ENCODE results near the gene CCDC40. TPM values are rescaled to one million over a fixed set of nuclear protein-coding genes. Genes with fewer than 3 reads are reported as not detected.
A peak's percentile ranks its signal among the peaks of the same experiment; 100 is the strongest.
"Not testable (repeated sequence)": the region's sequence is repeated elsewhere in the genome, so short reads cannot be mapped to it uniquely, and the experiment has no call there.

The CCDC40 gene
- polyA plus RNA-seq, 1 donor: 21.5 TPM

DNA sequence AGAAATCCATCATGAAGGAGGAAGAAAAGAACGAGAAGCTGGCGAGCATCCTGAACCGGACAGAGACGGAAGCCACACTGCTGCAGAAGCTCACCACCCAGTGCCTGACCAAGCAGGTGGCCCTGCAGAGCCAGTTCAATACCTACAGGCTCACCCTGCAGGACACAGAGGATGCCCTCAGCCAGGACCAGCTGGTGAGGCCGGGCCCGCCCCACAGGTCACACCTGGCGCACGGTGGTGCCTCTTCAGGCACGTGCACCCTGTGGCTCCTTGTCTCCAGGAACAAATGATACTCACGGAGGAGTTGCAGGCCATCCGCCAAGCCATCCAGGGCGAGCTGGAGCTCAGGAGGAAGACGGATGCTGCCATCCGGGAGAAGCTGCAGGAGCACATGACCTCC lies 45.2 kb downstream of the CCDC40 start:
- DNase-seq: no peak

DNA sequence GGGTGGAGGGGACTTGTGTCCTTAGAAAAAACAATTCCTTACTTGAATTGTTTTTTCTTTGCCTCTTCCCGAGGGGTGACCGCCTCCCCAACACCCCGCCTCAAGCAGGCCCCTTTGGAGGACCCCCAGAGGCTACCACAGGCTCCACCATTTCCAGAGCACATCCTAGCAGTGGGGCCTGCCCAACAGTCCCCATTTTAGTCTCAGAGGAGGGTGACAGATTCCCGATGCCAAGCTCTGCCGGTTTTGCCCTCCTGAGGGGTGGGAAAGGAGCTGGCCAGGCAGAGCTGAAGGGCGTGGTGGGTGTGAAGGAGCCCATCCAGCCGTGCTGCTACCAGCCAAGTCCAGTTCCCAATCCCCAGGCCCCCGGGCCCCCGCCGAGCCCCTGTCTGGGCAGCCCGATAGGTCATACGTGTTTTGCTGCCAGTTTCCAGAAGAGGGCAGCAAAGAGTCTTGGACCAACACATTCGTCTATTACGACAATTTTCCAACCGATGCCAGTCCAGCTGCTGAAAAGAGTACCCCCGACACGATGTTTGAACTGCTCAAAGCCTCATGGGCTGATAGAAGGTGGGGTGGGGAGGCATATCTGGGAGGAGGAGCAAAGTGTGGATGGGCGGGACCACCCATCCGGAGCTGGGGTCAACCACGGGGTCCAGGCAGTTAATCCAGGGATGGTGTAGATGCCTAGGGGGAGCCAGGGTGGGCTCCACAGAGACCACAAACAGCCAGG lies 46.1 kb downstream of the CCDC40 start:
- peak; percentile 72 for DNase-seq

DNA sequence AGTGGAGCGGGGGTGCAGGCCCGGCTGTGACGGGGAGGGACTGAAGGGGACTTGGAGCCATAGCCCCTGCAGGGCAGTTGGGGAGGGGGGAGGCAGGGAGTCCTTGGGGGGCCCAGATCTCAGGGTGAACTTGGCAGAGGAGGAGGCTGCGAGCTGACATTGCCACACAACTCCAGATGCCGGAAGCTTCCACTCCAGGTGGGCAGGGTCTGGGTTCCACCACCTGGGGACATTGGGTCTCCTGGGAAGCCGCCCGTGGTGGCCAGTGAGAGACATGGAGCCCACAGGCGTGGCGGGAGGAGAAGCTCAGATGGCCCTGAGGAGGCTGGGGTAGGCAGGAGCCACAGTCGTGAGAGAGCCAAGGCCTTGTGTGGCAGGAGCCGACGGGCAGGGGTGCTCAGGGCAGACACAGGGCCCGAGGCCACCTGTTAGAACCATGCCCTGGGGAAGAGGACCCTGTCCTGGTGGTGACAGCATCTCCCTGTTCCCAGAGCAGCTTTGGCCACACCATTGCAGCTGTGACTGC lies 46.8 kb downstream of the CCDC40 start:
- DNase-seq: no peak

DNA sequence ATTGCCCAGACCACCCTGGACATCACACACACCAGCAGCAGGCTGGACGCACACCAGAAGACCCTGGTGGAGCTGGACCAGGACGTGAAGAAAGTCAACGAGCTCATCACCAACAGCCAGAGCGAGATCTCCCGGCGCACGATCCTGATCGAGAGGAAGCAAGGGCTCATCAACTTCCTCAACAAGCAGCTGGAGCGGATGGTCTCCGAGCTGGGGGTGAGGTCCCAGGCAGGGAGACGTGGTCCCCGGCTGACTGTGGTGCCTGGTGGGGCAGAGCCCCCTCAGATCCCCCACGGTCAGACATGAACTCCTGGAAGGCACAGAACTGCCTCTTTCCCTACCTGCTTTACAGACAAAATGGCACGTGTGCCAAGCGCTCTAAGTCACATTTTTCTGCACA lies 48.3 kb downstream of the CCDC40 start:
- DNase-seq: no peak

DNA sequence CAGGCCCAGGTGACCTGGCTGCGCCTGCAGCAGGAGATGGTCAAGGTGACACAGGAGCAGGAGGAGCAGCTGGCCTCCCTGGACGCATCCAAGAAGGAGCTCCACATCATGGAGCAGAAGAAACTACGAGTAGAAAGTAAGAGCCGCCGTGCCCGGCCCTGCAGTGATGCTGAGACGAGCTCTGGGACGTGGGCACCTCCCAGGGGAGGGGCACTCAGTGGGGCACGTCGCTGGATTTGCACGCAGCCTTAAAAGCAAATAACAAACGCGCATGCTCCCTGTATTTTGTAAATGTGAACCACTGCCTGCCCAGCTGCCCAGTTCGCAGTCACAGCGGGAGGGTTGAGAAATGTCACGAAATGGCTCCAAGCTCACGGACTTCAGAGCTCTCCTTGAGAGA lies 49.6 kb downstream of the CCDC40 start:
- DNase-seq: no peak

DNA sequence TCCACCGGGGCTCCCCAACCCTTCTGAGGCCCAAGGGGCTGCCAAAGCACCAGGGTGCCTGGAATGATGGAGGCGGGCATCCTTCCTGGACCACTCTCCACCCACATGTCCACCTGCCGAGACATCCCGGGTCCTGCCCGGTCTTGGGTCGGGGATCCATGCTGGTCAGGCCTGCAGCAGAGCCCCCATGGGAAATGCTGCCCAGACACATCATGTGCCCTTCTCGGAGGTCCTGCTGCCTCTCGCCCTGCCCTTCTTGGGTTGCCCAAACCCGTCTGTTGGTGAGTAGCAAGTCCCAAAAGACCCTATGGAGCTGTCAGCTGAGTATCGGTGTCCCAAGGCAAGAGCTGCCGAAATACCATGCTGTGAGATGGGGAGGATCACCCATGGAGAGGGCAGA lies 50.2 kb downstream of the CCDC40 start:
- no peak for DNase-seq

DNA sequence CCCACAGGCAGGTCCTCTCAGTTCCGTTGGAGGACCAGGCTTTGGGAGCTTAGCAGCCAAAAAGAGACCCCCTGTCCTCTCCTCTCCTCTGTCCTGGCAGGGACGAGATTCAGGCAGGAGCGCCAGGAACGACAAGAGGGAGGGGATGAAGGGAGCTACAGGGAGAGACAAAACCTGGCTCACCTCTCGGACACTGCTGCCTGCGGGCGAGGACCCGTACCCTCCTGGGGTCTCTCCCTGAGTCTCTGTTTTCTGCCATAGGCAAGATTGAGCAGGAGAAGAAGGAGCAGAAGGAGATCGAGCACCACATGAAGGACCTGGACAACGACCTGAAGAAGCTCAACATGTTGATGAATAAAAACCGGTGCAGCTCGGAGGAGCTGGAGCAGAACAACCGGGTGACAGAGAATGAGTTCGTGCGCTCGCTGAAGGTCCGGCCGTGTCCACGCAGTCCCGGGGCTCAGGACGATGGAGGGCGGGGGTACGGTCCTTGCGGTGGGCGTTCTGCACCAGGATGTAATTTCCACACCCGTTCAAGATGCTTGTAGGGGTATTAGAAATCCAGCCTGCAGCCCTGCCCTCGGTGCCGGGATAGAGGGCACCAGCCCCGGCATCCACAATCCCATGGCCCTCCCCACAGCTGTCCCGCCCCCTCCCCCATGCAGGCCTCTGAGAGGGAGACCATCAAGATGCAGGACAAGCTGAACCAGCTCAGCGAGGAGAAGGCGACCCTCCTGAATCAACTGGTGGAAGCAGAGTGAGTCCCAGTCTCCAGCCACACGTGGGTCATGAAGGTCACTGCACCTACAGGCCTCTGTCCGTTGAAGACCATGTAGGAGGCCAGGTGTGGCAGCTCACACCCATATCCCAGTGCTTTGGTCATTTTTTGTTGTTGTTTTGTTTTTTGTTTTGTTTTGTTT lies 51.2 kb downstream of the CCDC40 start:
- DNase-seq: no peak

DNA sequence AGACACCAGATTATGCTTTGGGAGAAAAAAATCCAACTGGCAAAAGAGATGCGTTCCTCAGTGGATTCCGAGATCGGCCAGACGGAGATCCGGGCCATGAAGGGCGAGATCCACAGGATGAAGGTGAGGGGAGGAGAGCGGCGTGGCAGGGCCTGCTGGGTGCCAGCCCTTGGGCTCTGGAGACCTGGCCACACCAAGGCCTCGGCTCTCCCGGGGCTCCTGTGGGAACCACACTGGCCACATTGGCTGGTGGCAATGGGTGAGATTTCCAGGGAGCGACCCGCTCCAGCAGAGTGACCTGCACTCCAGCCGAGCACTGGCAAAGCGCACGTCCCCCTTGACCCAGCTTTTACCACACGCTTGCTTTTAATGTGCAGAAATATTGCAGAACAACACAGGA lies 53.3 kb downstream of the CCDC40 start:
- DNase-seq: no peak

DNA sequence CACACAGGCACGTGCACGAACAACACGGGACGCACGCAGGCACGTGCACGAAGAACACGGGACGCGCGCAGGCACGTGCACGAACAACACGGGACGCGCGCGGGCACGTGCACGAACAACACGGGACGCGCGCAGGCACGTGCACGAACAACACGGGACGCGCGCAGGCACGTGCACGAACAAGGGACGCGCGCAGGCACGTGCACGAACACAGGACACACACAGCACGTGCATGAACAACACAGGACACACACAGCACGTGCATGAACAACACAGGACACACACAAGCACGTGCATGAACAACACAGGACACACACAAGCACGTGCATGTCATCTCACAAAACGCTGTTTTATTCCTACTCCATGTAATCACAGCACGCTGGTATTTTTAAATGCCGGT lies 53.7 kb downstream of the CCDC40 start:
- DNase-seq: not testable (repeated sequence)

DNA sequence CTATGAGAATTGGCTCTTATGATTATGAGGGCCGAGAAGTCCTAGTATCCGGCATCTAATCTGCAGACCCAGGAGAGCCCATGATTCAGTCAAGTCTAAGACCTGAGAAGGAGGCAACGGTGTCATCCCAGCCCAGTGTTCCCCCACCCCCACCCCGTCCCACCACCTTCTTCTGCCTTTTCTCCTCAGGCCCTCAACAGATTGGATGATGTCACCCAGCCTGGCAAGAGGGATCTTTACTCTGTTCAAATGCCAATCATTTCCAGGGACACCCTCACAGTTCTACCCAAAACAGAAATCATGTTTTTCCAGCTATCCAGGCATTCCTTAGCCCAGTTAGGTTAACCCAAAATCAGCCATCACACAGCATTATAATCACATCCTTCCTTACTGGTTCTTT lies 54.9 kb downstream of the CCDC40 start:
- DNase-seq: no peak

DNA sequence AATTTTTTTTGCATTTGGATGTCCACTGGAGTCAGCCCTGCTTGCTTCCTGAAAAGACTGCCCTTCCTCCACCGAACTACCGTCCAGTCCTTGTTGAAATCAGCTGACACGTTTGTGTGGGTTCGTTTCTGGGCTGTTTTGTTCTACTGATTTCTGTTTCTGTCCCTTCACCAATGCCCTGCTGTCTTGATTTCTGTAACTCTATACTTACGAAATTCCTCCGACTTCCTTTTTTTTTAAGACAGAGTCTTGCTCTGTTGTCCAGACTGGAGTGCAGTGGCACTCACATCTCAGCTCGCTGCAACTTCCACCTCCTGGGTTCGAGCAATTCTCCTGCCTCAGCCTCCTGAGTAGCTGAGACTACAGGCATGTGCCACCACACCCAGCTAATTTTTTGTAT lies 56.5 kb downstream of the CCDC40 start:
- DNase-seq: no peak

DNA sequence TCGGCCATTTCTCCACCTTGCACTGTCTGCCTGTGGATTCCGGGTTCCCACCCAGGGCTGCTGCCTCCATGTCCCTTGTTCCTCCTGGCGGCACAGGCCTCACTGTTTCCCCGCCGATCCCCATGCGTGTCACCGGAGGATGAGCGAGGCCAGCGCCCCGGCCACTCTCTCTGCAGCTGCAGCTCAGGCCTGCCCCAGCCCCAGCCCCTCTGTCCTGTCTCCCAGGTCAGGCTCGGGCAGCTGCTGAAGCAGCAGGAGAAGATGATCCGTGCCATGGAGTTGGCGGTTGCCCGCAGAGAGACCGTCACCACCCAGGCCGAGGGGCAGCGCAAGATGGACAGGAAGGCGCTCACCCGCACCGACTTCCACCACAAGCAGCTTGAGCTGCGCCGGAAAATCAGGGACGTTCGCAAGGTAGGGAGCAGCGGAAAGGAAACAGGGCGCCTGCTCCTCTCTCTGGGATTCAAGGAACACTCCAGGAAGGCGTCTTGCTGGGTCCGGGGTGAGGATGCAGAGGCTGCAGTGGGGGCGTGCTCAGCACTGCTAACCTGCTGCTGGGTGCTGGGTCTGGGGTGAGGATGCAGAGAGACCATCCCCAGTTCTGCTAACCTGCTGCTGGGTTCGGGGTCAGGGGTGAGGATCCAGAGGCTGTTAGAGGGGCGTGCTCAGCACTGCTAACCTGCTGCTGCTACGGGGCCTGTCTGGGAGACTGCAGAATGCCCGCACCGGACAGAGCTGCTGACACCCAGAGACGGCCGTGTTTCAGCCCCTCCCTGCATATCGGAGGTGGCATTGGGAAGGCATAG lies 58.8 kb downstream of the CCDC40 start:
- no peak for DNase-seq

DNA sequence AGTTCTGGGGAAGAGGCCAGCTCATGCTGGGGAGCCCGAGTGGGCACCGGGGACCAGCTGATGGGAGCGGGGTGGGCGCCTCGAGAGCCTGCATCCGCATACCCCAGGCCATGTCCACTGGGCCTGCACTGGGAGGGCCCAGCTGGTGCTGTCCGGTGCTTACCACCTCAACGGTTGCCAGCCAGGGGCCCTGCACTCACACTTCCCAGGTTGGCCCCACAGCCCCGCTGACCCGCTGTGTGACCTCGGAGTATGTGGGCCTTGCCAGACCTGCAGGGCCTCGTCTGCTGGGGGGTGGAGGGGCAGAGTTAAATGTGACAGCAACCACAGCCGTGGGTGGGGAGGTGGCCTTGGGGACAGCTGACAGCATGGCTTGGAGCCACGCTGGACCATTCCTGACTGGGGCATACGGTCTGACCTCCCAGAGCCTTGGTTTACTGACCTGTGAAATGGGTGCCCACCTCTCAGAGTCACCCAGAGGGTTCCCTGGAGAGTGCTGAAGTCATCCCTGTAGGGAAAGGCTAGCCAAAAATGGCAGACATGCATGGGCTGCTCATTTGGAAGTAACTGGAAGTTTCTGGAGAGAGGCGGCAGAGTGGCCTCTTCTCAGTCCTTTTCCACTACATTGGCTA lies 59.5 kb downstream of the CCDC40 start:
- no peak for DNase-seq

DNA sequence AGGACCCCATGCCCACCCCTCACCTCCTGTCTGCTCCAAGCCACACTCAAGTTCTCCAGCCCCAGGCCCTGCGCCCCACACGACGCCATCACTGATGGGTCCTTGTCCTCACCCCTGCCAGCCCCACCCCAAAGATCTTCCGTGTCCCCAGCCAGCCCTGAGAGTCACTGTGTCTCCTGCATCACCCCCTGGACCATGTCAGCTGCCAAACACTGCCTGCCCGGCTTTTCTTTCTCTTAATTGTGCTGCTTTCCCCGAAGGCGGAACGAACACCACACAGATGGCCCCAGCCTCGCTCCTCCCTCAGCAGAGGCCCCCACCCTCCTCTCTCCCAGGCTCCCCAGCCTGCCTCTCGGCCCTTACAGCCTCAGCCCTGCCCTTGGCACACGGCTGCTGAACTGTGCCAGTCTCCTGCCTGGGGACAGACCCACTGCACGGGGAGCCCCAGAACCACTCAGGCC lies 60.1 kb downstream of the CCDC40 start:
- DNase-seq: no peak

DNA sequence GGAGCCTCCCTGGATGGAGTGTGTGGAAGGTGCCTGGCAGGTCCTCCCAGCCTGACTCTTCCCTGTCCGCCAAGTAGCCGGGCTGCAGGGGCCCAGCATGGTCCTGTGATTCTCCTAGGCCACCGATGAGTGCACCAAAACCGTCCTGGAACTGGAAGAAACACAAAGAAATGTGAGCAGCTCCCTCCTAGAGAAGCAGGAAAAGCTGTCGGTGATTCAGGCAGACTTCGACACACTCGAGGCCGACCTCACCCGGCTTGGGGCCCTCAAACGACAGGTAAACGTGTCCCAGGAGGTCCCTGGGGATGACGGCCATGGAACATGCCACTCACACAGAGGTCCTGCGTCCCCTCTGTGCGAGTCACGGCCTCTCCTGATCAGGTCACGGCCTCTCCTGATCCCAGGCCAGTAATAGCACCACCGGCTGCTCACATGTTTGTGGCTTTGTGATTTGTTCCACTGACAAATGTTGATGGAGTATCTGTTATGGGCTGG lies 60.7 kb downstream of the CCDC40 start:
- no peak for DNase-seq

DNA sequence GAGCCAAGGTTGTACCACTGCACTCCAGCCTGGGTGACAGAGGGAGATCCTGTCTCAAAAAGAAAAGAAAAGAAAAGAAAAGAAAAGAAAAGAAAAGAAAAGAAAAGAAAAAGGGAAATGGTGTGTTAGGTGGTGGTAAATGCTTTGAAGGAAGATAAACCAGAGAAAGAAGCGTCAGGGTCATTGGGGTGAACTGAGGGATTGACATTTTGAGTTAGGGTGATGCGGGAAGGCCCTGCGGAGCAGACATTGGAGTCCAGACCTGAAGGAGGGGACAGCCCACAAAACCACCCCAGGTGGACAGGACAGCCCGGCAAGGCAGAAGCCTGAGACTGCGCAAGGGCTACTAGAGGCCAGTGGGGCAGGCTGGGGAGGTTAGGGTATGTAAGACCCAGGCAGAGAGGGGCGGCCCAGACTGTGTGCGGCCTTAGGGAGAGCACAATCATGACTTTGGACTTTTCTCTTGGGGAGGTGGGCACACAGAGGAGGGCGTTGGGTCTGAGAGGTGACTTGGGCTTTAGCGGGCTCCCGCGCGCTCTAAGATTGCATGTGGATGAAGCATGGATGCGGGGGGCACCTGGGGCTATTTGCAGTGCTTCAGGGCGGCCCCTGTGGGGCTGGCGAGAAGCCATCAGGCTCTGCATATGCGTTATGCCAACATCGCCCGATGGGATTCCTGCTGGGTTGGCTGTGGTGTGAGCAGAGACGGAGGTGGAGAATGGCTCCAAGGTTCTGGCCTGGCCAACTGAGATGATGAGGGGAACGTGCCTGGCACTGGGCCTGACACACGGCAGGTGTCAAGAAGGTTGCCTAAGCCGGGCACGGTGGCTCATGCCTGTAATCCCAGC lies 61.6 kb downstream of the CCDC40 start:
- DNase-seq: no peak

DNA sequence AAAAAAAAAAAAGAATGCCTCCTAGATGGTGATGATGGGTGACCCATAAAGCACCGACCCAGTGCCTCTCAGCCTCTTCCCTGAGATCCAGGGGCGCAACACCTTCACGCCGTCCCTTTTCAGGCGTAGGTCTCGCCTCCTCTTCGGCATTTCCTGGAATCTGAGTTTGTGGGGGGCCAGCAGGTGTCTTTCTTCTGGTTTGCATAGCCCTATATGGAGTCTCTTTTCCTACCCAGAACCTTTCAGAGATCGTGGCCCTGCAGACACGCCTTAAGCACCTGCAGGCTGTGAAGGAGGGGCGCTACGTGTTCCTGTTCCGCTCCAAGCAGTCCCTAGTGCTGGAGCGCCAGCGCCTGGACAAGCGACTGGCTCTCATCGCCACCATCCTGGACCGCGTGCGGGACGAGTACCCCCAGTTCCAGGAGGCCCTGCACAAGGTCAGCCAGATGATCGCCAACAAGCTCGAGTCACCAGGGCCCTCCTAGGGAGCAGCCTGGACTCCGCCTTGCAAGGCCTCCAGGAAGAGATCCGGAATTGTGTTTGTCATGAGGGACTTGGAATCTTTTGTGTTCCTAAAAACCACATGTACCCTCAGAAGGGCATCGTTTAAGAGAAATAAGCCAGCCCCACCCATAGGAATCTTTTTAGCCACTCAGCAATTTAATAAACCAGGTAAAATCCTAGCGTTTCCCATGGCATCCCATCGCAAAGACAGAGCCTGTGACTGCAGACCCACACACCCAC lies 63.0 kb downstream of the CCDC40 start:
- no peak for DNase-seq

DNA sequence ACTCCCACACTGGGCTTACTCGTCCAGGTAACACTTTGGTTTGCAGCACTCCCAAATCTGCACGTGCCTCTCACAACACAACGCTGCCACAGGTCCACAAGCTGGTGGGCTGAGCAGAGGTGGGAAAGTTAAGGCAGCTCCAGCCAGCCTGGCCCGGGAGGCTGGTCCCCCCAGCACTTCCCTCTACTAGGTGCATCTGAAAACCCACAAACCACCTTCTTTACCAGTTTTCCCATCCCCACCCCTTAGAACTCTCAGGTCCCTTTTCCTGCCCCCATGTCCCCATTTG lies 63.5 kb downstream of the CCDC40 start:
- no peak for DNase-seq

DNA sequence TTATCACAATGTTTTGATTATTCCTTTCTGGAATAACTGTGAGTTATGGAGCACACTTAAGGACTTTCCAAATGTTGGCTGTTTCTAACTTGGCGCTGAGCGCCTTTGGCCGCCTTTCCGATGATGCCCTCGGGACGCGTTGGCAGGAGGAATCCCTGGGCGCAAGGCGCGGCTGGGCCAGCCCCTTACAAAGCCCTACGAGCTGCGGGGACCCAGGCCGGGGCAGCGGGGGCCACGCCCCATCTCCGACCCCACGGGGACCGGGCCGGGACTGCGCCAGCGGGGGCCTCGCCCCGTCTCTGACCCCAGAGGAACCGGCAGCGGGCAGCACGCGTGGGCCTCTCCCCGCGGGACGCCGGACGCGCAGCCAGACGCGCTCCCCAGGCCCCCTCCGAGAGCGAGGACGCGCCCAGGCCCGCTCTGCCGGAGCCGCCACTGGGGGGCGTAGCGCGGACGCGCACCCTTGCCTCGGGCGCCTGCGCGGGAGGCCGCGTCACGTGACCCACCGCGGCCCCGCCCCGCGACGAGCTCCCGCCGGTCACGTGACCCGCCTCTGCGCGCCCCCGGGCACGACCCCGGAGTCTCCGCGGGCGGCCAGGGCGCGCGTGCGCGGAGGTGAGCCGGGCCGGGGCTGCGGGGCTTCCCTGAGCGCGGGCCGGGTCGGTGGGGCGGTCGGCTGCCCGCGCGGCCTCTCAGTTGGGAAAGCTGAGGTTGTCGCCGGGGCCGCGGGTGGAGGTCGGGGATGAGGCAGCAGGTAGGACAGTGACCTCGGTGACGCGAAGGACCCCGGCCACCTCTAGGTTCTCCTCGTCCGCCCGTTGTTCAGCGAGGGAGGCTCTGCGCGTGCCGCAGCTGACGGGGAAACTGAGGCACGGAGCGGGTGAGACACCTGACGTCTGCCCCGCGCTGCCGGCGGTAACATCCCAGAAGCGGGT lies 64.8 kb downstream of the CCDC40 start, which contains the start of gene GAA:
GAA (plus strand) TSS at position 571 of the 935 bp plus-strand sequence. CDS start 3,006 bp downstream, outside the sequence.
- peak; percentile 82 for DNase-seq
